Endothelial cell (in vitro differentiated cells): ENCODE measurements around the gene CARM1. TPM values are rescaled to one million over a fixed set of nuclear protein-coding genes. Genes with fewer than 3 reads are reported as not detected.
A peak's percentile ranks its signal among the peaks of the same experiment; 100 is the strongest.
"Not testable (repeated sequence)": the region's sequence is repeated elsewhere in the genome, so short reads cannot be mapped to it uniquely, and the experiment has no call there.

Experiments used
- DNase-seq: peaks from one replicate; pipeline ENCODE4 v3.0.0; 2021; ENCODE audit warnings: low spot score
- H3K27ac Mint-ChIP-seq: one replicate; pipeline ENCODE4 v1.8.0; 2021; ENCODE audit warnings: mixed read lengths, inconsistent platforms; ENCODE audit not compliant: unreplicated experiment
- H3K27me3 Mint-ChIP-seq: one replicate; pipeline ENCODE4 v1.8.0; 2021; ENCODE audit warnings: mild to moderate bottlenecking, moderate library complexity, mixed read lengths, inconsistent platforms; ENCODE audit not compliant: unreplicated experiment
- H3K36me3 Mint-ChIP-seq: one replicate; pipeline ENCODE4 v1.8.0; 2021; ENCODE audit warnings: mild to moderate bottlenecking, low read depth, mixed read lengths, inconsistent platforms; ENCODE audit not compliant: unreplicated experiment
- H3K4me1 Mint-ChIP-seq: one replicate; pipeline ENCODE4 v1.8.0; 2021; ENCODE audit warnings: mild to moderate bottlenecking, mixed read lengths, inconsistent platforms; ENCODE audit not compliant: unreplicated experiment
- H3K4me3 Mint-ChIP-seq: one replicate; pipeline ENCODE4 v1.8.0; 2021; ENCODE audit warnings: mild to moderate bottlenecking, mixed read lengths, inconsistent platforms; ENCODE audit not compliant: unreplicated experiment
- H3K9me3 Mint-ChIP-seq: one replicate; pipeline ENCODE4 v1.8.0; 2021; ENCODE audit warnings: mixed read lengths, inconsistent platforms; ENCODE audit not compliant: unreplicated experiment
- CTCF ChIP-seq: fragments of 200-600 bp; sonication (generic); IDR thresholded peaks from one replicate; pipeline ENCODE4 v1.5.0; 2021; ENCODE audit warnings: antibody characterized with exemption; ENCODE audit not compliant: unreplicated experiment
- total RNA-seq: library from RNA; stranded (reverse); fragmentation: NEBNext Ultra II Directional; extraction: Animal tissue kit (Norgen Biotek cat#: 25700); gene quantifications from one replicate; pipeline ENCODE4 v1.2.1, GENCODE V29; 2021; ENCODE audit not compliant: unreplicated experiment

Gene CARM1
- total RNA-seq, 1 donor from 2014 or later = 63.2 TPM

GRCh38 chr19:10855879-10856522, 15.4 kb upstream of the CARM1 start:
- Mint-ChIP-seq H3K27ac (no peak overlapping the region), H3K36me3 (no peaks in the 10 kb centered on the region), H3K9me3 (no peaks in the 10 kb centered on the region), H3K27me3 (peaks cover 3% of the 10 kb centered on the region), H3K4me3 (no peak overlapping the region), H3K4me1 (no peaks in the 10 kb centered on the region)
- DNase-seq = peak; percentile 37
- TF ChIP-seq CTCF = peak; percentile 81

GRCh38 chr19:10856899-10857298, 14.5 kb upstream of the CARM1 start:
- H3K4me3 Mint-ChIP-seq, H3K4me1 Mint-ChIP-seq, H3K36me3 Mint-ChIP-seq, H3K27ac Mint-ChIP-seq, DNase-seq, H3K27me3 Mint-ChIP-seq, H3K9me3 Mint-ChIP-seq: not testable (repeated sequence)

- Mint-ChIP-seq H3K36me3 (no peaks in the 10 kb centered on the region), H3K9me3 (no peaks in the 10 kb centered on the region), H3K4me1 (no peaks in the 10 kb centered on the region), H3K27me3 (peaks cover 4% of the 10 kb centered on the region), H3K27ac (no peak overlapping the region), H3K4me3 (no peak overlapping the region)
- peak; percentile 89 for TF ChIP-seq CTCF
- peak; percentile 60 for DNase-seq
These were observed 13.0 kb upstream of the CARM1 start for GRCh38 chr19:10858204-10858828.

GRCh38 chr19:10861103-10861651, 10.2 kb upstream of the CARM1 start:
- Mint-ChIP-seq H3K27ac (no peak overlapping the region), H3K9me3 (no peaks in the 10 kb centered on the region), H3K27me3 (peaks cover 7% of the 10 kb centered on the region), H3K4me3 (no peak overlapping the region), H3K36me3 (no peaks in the 10 kb centered on the region), H3K4me1 (peaks cover 4% of the 10 kb centered on the region)
- peak; percentile 66 for DNase-seq
- TF ChIP-seq CTCF = peak; percentile 67

GRCh38 chr19:10862561-10863106, 8.7 kb upstream of the CARM1 start:
- no peak overlapping the region for H3K27ac Mint-ChIP-seq

More at GRCh38 chr19:10862561-10863106, 8.7 kb upstream of the CARM1 start:
- Mint-ChIP-seq H3K9me3 (no peaks in the 10 kb centered on the region), H3K4me1 (peaks cover 4% of the 10 kb centered on the region), H3K4me3 (no peak overlapping the region), H3K27me3 (peaks cover 6% of the 10 kb centered on the region), H3K36me3 (no peaks in the 10 kb centered on the region)
- no peak for DNase-seq
- no peak for TF ChIP-seq CTCF
